Activated T-helper 1 cell treated with Interleukin-2 at 50 U/mL for 16 hours (primary cell): ENCODE measurements around the gene ALPK1.

Source experiments
- DNase-seq: peaks from one replicate; pipeline ENCODE4 v3.0.0-alpha.2; 2020; ENCODE audit warnings: low read depth

ALPK1 gene

DNA sequence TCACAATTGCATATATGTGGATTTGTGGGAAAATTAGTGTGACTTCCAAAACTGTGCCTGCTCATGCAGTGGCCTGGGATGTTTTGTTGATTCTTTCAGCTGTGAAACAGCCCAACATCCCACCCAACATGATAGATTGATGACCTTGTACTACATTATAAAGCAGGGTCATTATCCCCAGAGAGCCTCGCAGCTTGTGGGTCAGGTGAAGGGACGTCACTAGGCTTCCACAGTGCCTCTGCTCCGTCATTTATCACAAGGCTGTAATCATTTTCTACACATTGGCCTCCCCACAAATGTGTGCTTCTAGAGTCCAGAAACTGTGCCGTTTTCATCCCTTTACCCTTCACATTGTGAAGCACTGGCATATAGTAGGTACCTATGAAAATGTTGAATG lies 31.6 kb downstream of the ALPK1 start:
- no peak for DNase-seq

DNA sequence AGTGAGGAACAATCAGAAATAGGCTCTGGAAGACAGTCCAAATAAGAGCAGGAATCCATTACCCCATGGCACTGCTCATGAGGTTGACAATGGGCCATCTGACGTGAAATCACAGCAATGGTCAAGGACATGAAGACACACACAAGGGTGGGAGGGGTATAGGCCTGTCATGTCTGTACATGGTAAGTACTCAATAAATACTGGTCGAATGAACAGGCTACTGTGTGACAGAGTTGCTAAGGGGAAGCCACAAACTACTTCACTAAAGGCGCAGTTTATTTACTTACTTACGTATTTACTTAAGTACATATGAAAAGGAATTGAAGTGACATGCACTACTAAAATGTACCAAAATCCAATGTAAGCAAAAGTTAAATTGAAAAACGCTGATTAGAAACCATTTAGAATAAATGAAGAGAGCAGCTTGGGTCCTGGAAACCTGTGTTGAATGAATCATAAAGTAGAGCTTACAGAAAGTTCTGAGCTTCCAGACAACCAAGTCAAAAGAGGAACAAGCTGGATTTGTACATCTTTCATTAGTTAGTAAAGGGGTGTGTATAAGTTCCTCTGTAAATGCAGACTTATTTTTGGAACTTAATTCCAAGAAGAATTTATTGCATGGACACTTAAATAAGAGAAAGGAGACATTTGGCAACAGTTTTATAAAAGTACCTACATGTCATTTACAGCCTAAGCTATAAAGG lies 32.7 kb downstream of the ALPK1 start:
- DNase-seq: no peak

- DNase-seq: no peak
These were observed 33.8 kb downstream of the ALPK1 start for GRCh38 chr4:112330921-112331320.

- no peak for DNase-seq
These were observed 35.2 kb downstream of the ALPK1 start for GRCh38 chr4:112332398-112332797.

- DNase-seq: no peak
These were observed 42.9 kb downstream of the ALPK1 start for GRCh38 chr4:112340023-112340422.

GRCh38 chr4:112341033-112341432 lies 43.9 kb downstream of the ALPK1 start:
- DNase-seq: no peak

DNA sequence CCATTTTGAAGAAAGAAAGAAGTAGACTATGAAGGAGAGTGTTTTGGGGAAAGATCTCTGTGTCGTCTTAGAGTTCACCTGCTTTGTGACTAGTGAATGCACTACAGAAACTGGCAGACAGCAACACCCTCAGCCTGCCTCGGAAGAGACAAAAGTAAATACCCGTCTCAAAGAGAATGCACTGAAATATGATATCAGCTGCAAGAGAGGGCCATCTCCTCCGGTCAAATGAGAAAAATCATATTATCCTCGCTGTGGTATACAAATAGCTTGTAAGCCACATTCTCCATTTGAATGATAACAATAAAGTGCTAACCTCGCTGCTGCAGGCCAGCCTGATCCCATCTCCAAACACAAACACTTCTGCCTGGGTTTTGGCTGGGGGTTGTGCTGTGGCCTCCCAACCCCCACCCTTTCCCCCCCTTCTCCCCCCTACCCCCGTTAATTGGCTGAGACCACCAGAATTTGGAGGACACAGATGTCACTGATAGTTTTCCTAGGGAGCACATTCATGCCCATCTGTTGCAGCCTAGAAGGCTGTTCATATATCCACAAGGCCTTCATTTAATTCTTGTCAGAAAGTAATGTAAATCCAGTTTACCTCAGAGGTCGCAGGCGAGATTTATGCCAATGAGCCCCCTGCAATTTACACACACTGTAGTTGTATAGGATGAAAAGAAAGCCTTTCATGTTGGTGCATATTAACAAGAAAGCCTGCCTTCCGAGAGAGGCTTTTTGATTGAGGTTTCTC lies 46.3 kb downstream of the ALPK1 start:
- DNase-seq: no peak

GRCh38 chr4:112348488-112349158 lies 51.5 kb downstream of the ALPK1 start:
- DNase-seq: no peak

- no peak for DNase-seq
These were observed 55.6 kb downstream of the ALPK1 start for GRCh38 chr4:112352736-112353135.

- DNase-seq: no peak
These were observed 58.5 kb downstream of the ALPK1 start for GRCh38 chr4:112355662-112356061.

DNA sequence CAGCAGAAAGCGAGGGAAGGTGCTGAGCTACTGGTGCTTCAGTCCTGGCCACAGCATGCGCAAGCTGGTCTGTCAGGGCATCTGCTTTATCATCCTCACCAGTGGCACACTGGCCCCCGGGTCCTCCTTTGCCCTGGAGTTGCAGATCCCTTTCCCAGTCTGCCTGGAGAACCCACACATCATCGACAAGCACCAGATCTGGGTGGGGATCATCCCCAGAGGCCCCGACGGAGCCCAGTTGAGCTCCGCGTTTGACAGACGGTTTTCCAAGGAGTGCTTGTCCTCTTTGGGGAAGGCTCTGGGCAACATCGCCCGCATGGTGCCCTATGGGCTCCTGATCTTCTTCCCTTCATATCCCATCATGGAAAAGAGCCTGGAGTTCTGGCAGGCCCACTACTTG lies 60.3 kb downstream of the ALPK1 start:
- DNase-seq: no peak

DNA sequence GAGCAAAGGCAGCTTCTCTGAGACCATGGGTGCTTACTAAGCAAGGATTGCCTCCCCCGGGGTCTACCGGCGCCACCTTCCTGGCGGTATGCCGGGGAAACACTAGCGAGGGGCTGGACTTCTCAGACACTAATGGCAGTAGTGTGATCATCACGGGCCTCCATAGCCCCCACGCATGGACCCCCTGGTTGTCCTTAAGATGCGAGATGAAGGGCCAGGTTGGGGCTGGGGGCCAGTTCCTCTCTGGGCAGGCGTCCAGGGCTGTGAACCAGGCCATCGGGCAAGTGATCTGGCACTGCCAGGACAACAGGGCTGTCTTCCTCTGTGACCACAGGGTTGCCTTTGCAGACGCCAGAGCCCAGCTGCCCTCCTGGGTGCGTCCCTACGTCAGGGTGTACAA lies 60.7 kb downstream of the ALPK1 start:
- DNase-seq: no peak

DNA sequence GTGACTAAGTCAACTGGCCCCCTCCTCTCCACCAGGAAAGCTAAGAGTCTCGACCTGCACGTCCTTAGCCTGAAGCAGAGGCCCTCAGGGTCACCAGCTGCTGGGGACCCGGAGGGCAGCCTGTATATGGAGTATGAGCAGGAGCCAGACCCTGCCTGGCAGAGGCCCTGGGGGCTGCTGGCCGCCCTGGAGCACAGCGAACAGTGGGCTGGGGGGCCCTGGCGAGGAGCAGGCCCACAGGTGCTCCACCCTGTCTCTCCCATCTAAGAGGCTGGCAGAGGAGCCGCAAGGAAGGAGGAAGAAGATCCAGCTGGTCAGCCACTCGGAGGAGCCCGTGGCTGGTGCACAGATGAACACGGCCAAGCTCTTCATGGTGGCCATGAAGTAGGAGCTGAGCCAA lies 61.2 kb downstream of the ALPK1 start:
- DNase-seq: no peak

DNA sequence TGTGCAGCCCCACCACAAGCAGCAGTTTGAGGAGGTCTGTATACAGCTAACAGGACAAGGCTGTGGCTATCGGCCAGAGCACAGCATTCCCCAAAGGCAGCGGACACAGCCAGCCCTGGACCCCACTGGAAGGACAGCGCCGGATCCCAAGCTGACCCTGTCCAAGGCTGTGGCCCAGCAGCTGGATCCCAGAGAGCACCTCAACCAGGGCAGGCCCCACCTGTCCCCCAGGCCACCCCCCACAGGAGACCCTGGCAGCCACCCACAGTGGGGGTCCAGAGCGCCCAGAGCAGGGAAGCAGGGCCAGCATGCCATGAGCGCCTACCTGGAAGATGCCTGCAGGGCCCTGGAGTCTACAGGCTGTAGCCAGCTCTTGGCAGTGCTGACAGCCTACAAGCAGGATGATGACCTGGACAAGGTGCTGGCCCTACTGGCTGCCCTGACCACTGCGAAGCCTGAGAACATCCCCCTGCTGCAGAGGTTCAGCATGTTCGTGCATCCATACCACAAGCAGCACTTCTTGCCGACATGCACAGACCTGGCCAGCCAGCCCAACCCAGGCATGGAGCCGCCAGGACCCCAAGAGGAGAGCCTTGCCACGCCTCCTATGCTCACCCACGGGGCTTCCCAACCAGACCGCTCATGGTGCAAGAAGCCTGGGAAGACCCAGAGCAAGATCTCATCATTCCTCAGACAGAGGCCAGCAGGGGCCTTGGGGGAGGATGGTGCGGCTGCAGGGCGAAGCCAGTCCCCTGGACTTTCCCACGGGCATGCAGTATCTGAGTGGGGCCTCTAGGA lies 62.0 kb downstream of the ALPK1 start:
- no peak for DNase-seq

- DNase-seq: no peak
These were observed 64.1 kb downstream of the ALPK1 start for GRCh38 chr4:112361181-112361791.

DNA sequence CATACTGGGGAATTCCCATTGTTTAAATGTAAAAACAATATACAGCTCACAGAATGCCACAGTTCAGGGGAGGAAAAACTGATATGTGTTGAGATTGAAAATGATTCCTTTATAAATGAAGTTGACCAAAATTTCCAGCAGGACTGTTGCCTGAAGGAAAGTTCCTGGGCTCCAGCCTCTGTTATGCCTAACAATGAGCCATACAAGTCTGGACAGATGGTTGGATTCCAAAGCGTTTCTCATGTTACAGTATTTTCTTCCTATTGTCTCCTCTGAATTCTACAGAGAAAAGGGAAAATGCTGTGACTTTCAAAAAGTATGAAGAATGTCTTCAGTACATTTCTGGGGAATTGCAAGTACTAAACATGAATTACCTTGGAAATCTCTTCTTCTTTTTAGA lies 73.3 kb downstream of the ALPK1 start:
- DNase-seq: no peak

DNA sequence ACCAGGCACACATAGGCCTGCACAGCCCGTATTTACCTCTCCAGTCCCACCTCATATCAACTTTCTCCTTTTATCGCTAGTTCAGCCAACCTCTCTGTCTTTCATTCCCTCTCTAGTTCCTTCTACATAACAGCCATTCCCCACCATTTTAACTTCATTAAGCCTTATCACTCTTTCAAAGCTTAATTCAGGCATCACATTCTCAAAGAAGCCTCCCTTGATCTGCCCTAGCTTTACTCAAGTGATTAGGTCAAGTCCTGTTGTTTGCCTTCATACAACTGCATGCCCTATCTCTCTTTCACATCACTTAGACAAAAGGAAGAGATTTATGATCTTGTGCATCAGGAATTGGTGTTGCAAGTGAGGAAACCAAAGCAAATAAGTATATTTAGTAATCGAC lies 74.2 kb downstream of the ALPK1 start:
- DNase-seq: no peak

- DNase-seq: no peak
These were observed 77.7 kb downstream of the ALPK1 start for GRCh38 chr4:112374850-112375249.

DNA sequence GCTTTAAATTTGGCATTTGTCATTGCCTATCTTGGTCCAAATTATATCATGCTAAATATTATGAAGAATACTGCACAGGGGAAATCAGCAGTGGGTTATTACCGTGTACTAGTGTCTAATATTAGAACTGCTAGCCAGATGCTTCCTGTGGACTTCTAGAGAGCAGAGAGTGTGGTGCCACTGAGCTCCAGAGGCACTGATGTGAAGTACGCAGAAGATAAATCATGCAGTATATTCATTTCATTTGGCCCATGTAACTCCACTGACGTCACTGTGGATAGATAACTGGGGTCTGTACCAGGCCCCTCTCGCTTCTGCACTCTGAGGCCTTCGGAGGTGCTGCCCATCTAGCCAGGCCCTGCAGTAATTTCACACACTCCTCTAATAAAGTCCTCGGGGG lies 80.0 kb downstream of the ALPK1 start:
- DNase-seq: no peak

- DNase-seq: no peak
These were observed 80.5 kb downstream of the ALPK1 start for GRCh38 chr4:112377594-112378242.

DNA sequence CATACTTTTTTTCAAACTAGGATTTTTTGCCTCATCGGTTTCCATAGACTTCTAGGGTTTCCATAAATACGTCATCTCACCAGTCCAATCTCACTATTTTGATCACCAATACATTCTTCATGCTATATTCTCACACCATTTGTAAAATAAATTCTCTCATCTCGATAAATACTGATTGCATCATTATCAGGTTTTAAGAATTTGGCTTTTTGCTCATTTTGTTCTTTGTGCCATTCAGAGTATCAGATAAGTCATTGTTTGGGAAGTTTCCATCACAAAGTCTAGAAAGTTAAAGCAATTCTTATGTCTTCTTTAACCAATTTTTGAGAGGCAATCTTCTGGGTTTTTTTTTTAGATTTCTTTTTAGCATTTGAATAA lies 81.1 kb downstream of the ALPK1 start:
- DNase-seq: no peak

GRCh38 chr4:112378858-112379257 lies 81.7 kb downstream of the ALPK1 start:
- DNase-seq: no peak
